HG02588 (cell line): ENCODE results near the gene GARIN3.
"Not testable (repeated sequence)": the region's sequence is repeated elsewhere in the genome, so short reads cannot be mapped to it uniquely, and the experiment has no call there.

Experiments
- ATAC-seq: cut with Tn5 transposase; IDR thresholded peaks from one replicate; pipeline ENCODE4 v1.9.1; 2021; ENCODE audit warnings: mild to moderate bottlenecking, moderate library complexity; ENCODE audit not compliant: unreplicated experiment

Gene GARIN3

DNA sequence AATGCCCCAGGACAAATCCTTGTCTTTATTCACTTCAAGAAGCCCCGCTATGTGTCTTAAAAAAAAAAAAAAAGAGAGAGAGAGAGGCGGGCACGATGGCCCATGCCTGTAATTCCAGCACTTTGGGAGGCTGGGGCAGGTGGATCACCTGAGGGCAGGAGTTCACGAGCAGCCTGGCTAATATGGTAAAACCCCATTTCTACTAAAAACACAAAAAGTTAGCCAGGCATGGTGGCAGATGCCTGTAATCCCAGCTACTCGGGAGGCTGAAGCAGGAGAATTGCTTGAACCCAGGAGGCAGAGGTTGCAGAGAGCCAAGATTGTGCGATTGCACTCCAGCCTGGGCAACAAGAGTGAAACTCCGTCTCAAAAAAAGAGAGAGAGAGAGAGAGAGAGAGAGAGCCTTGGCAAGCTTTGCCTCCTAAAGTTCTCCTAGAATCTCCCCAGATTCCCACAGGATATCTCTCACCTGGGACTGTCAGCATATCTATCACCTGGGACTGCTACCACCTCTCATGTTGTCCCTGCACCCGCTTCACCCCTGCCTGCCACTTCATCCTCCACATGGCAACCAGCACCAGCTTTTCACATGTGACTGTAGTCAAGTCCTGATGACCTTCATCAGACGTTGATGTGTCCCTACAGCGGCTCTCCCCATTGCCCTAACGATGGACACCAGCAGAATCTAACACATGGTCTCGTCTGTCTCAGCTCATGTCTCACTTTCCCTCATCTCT is 20.4 kb upstream of the GARIN3 start:
- no peak for ATAC-seq

DNA sequence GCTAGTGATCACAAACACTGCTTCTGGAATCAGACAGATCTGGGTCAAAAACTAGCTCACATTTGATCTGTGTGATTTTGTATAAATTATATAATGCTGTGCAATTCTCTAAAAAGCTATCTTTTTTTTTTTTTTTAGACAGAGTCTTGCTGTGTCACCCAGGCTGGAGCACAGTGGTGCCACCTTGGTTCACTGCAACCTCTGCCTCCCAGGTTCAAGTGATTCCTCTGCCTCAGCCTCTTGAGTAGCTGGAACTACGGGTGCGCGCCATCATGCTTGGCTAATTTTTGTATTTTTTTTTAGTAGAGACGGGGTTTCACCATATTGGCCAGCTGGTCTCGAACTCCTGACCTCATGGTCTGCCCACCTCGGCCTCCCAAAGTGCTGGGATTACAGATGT is 19.1 kb upstream of the GARIN3 start:
- ATAC-seq = not testable (repeated sequence)

DNA sequence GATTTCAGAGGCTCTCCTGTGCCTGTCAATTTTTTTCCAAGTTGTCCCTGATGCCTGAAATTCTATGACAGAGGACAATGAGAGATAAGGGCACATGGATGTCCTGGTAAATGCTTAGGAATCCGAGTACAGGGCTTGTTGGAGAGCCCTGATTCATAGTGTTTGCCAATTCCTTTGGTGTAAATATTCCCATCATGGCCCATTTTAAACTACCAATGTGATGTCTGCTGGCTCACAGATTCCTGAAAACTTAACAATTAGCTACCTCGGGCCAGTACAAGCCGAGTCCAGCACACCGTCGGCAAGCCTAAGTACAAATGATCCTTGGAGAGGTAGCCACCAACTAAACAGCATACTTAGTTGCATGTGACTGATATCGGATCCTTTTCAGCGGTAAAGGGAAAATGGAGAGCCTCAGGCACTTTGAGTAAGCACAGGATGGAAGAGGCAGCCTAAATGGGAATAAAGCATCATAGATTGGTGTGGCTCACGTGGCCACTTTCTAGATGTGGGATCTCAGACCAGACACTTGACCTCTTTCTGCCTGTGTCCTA is 18.1 kb upstream of the GARIN3 start:
- ATAC-seq = no peak

DNA sequence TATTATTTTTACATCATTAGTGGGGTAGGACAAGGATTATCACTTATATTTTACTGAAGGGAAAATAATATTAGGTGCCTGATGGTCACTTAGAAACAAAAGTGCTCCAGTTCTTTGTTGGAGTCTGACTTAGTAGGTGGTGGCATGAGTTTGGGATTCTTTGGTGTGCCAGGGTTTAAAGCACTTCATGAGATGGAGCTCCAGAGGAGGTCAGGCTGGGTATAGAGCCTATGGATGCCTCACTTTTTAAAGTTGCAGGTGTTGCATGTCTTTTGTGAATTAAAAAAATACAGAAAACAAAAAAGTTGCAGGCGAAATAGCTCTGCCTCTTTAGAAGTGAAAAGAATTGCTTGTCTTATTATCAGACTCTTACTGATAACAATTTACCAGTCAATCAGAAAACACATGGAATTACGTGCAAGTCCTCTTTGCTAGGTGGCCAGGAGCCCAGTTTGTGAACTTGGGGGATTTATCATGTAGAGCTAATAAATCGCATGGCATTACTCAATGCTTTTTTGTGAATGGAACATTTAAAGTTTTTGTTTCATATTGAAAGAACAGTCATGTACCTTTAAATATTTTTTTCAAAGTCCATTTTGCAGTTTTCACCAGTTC is 16.2 kb upstream of the GARIN3 start:
- no peak for ATAC-seq

DNA sequence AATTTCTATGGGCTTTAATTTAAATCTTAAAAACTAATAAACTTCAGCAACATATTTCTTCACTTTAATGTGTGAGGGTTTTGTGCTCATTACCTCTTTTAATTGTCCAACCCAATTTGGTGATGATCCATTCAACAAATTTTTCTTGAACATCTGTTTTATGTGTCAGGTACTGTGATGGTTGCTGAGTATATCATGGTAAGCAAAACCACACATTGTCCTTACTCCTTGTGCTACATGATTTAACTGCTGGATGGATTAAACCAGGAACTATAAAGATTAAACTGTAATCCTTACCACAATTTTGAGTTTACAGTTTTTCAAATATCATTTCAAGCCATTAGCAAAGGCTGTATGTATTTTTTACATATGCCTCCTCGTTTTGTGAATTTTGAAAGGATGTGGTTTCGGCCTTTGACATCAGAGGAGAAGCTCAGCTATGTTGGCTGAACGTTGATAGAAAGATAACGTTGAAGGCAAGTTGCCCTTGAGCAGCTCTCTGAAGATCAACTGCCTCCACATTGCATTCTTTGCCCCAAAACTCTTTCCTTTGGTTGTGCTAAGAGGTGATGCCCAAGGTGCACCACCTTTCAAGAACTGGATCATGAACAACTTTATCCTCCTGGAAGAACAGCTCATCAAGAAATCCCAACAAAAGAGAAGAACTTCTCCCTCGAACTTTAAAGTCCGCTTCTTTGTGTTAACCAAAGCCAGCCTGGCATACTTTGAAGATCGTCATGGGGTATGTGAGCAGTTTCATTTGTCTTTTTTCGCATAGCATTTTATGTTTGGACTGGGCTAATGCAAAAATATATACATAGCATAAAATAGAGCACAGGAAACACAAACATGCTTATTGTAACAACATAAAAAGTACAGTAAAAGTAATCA is 14.6 kb upstream of the GARIN3 start, which contains the start of gene ITK:
Gene ITK (plus strand): TSS at position 467 of the 891 bp plus-strand sequence. CDS start 138 bp downstream, at position 605.
- no peak for ATAC-seq

DNA sequence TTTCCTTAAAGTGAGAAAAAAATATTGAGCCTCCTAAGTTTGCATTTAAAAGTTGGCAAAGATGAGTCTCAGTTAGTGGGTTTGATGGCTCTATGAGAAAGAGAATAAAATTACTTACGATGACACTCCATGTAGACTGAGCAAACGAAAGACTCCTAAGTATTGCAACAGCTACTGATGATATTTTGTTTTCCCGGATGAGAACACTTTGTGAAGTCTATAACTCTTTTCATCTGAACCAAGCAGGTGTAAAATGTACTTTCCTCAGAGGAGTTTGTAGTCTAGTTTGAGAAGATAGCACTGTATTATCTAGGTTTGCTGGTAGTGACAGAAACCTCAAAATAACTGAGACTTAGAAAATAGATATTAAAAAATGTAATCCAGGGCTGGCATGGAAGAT is 12.9 kb upstream of the GARIN3 start:
- ATAC-seq = no peak

DNA sequence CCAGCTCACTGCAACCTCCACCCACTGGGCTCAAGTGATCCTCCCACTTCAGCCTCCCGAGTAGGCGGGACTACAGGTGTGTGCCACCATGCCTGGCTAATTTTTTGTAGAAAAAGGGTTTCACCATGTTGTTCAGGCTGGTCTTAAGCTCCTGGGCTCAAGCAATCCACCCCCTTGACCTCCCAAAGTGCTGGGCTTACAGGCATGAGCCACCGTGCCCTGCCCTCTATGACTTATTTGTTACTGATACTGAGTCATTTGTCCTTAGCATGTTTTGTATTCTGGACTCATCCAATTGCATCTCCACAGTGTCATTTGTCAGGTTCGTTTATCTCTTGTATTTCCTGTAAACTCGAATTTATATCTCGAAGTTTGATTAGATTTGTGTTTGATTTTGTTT is 11.9 kb upstream of the GARIN3 start:
- ATAC-seq = no peak

DNA sequence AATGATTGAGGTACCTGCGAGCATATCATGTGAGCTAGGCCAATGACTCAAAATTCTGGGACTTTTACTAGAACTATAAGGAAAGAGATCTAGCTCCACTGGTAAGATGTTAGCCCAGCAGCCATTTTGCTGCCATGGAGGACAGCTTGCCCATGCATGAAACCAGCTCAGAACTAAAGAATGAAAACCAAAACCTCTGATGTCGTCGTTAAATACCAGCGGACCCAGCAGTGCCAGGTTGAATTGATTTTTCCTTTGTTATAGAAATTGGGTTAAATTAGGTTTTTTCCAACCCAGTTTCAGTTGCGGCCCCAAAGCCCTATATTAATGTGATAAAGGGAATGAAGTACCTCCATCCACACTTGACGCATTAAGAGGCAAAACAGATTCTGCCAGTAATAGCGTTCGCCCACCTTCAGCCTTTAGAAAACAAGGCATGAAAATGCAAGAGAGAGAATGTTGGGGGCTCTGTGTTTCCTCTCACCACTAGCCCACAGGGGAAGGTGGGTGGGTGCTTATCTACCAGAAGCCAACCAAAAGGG is 9.1 kb upstream of the GARIN3 start:
- no peak for ATAC-seq

DNA sequence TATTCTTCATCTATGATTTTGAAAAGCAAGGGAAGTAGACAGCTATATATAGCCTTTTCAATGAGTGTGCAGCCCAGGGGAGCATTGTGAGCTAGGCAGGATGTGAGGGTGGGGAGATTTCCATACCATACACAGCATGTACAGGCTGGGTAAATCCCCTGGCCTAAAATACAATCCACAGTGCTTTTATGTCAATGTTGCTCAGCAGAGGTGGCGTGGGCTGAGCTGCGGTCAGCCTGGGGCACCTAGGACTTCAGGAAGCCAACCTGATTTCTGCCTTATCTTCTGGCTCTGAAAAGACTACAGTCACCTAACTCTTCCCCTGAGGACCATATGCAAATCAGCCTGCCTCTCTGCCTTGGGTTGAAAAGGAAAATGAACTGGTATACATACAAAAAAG is 6.3 kb upstream of the GARIN3 start:
- ATAC-seq = peak; percentile 100

DNA sequence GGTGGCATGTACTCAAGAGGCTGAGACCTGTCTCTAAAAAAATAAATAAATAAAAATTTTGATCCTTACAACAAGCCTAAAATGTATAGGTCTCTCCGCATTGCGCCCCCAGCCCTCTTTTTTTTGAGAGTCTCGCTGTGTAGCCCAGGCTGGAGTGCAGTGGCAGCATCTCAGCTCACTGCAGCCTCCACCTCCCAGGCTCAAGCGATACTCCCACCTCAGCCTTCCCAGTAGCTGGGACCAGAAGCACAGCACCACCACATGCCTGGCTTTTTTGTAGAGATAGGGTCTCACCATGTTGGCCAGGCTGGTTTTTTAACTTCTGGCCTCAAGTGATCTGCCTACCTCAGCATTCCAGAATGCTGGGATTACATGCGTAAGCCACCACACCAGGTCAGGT is 2.2 kb upstream of the GARIN3 start:
- ATAC-seq = no peak

DNA sequence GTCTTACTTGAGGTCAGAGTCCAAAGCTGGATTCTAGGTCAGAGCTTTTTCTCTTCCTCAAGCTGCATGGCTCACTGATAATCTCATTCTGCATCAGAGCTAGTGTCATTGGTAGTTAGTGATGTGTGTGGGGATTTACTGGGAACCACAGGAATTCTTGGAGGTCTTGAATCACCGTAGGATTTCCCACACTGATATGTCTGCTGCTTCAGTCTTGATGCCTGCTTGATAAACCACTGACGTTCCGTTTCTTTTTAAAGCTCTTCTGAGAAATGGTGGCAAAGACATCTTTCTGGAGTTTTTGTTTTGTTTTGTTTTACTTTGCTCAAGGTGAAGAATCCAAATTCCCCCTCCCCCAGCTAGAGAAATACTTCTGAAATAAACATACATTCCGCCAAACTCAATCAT is 1.2 kb upstream of the GARIN3 start:
- ATAC-seq = peak; percentile 40

DNA sequence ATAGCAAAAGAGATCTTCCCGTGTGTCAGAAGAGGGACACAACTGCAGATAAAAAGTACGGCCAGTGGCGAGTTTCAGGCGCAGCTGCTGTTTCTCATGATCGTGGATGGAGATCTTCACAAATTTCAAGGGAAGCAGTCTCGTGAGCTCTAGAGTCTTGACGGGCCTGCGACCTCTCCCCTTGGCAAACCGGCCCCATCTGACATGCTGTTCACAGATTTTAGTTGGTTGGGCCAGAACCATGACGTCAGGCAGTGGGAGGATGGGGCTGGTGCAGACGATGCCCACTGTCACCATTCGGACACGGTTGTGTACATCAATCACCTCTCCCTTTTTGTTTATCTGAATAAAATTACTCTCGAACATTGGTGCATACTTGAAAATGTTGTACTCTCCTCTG is 396 bp downstream of the GARIN3 start:
- no peak for ATAC-seq

DNA sequence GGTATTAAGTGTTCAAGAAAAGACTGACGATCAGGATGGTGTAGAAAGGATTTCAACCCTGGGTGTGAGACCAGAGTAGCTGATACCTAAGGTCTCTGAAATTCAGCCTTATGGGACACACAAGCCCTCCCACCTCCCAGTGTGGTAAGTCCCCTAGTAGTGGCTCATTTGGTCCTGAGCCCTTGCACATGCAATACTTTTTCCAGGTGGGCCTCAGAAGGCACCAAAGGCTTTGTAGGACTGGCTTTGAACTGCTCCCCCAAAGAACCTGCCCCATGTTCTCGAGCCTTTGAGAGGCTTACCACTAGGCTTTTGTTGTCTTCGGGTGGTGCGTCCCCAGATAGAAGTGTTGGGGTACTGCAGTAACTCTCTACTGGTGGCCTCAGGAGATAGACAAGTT is 803 bp downstream of the GARIN3 start:
- no peak for ATAC-seq

DNA sequence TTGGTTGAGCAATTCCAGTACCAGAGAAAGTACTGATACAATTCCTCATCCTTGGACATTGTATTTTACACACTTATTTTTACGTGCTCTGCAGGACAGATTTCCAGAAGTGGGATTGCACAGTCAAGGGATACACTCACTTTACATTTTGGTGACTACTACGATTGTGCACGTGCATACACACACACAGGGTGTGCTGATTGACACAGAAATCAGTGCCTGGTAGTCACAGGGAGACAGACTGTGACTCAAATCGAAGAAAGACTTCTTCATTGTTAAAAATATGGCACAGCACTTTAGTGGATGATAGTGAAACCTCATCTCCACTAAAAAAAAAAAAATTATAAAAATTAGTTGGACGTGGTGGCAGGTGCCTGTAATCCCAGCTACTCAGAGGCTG is 1.5 kb downstream of the GARIN3 start:
- ATAC-seq = no peak

DNA sequence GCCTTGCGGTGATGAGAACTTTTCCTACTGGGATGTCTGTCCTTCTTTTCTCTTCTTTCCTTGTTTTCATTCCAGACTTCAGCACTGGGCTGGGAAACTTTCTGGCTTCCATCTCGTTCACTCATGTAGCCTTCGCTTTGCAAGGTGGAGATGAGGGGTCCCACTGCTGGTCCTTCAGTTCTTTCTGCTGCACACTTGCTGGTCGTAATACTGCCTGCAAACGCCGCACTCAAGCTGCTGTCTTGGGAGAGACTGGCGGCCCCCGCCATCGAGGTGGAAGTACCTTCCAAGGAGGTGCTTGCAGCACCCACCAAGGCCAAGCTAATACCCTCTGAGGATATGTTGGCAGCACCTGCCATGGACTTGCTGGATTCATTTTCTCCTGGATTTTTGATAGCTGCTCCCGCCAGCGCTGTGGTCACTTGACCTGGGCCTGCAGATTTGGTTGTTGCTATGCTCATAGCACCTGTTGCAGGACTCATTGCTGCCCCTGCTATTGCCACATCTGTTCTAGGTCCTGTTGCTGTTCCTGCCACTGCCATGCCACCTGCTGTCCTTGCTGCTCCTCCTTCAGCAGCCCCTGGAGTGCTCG is 3.0 kb downstream of the GARIN3 start:
- no peak for ATAC-seq

DNA sequence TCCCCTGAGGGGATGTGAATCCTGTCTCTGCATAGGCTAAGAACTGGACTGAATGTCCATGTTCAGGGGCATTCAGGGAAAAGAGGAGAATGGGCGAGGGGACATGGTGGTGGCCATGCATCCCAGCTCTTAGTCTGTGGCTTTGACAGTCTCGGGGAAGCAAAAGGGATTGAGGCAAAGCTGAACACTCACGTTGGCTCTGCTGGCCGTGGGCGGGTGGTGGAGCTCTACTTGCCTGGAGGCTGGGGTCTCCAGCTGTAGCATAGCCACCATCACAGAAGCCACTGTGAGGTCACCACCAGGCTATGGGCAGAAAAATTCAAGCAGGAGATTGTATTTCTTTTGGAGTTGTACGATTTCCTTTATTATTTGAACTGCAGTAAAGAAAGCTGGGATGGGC is 4.1 kb downstream of the GARIN3 start:
- ATAC-seq = no peak

DNA sequence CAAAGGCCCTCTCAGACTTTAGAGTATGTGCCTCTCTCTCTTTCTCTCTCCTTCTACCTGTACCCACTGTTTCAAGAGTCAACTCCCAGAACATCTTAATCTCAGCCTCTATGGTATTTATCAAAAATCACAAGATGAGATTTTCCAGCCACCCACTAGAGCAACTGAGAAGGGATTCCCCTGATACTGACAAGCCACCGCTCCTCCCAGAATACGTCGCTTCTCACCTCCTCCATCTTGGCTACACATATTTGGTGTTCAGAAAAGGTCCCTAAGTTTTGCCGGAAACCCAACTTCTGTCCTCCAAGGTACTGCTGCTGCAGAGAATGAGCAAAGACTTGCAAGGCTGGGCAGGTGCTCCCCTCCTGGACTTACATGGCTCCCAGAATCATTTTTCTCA is 6.1 kb downstream of the GARIN3 start:
- no peak for ATAC-seq

DNA sequence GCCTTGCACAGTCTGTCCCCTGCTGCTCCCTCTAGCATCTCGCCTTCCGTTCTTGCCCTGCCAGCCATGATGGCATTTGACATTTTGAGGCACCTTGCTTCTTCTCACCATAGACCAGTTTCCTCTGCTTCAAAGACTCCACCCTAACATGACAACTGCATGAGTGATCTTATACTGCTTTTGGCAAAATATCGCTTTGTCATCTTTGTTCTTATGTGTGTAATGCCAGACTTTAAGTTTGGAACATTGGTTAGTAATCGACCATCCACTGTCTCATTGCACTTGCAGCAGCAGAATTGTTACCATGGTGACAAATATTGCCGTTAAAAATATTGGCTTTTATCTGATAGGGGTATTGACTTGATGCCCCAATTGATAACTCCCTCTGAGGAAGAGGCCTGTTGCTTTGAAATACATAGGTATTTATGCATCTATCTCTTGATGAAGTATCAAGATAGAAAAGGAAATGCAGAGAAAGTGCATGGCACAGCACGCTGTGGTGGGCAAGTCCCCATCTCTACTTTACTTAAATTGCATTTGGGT is 6.8 kb downstream of the GARIN3 start:
- no peak for ATAC-seq

DNA sequence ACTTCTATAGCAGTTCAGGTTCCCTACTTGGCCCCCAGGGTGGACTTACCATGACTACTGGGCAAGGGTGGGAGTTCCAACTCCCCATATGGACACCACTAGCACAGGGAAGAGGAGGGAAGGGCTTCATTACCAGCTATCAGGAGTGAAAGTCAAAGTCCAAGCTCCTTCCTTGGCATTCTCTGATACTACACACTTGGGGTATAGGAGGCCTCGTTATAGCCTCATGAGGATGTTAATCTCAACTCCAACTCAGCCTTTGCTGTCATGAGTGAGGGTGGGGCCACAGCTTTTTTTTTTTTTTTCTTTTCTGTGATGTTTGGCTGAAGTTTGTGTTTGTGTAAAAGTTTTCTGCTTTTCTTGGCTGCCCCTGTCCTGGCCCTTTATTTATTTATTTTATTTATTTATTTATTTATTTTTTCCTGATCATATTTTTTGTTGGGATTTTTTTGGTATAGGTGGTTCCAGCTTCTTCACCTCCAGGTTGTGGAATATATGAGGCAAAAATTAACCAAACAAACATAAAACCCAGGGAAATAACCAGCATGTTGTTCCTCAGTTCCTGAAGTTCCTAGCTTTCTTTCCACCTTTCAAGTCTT is 8.7 kb downstream of the GARIN3 start:
- no peak for ATAC-seq

DNA sequence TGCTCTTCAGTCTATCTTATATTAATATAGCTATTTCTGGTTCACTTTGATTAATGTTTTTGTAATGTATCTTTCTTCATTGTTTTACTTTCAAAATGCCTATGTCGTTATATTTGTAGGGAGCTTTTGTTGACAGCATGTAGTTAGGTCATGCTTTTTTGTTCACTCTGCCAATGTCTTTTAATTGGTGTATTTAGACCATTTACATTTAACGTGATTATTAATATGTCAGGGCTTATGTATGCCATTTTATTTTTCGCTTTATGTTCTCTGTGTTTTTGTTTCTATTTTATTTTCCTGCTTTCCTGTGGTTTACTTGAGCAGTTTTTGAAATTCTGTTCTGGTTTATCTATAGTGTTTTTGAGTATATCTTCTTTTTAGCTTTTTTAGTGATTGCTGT is 10.8 kb downstream of the GARIN3 start:
- no peak for ATAC-seq
